Activated CD8-positive, alpha-beta memory T cell treated with anti-CD3 and anti-CD28 coated beads for 1 hour (primary cell): ENCODE measurements around the gene PHACTR4.
"Not testable (repeated sequence)": the region's sequence is repeated elsewhere in the genome, so short reads cannot be mapped to it uniquely, and the experiment has no call there.

Experiments
- DNase-seq, 2 donors: peaks; one replicate each; pipeline ENCODE4 v3.0.0-alpha.2; 2020; ENCODE audit warnings: low read depth in 1 of 2; ENCODE audit errors: extremely low read depth in 1 of 2

The PHACTR4 gene

DNA sequence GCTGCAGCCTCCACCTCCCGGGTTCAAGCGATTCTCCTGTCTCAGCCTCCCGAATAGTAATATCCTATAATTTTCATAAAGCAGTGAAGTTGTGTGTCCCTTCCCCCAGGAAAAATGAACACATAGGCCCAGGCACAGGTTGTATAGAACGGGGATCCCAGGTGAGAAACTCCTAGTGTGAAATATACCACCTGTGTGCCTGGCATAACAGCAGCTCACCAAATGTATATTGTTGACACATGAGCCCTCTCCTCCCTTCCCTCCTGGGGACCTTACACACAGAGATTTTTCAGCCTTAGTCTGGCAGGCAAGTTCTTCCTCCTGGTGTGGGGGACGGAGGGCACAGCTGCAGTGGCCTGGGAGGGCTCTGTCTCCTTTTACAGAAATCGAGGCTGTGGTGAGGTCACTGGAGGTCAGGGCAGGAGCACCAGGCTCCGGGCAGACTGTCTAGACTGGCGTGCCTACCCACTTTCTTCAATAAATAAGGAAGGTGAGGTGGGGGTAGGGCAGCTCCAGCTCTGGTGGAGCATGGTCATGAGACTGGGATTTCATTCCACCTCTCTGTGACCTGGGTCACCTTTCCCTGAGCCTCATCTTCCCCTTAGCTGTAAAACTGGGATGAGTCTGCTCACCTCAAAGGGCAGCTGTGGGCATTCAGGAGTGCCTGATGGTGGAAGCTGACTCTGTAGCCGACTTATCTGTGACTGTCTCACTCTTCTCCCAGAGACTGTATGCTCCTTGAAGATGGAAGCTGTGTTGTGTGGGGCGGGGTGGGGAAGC, 150.6 kb downstream of the PHACTR4 start:
- no peak for DNase-seq

DNA sequence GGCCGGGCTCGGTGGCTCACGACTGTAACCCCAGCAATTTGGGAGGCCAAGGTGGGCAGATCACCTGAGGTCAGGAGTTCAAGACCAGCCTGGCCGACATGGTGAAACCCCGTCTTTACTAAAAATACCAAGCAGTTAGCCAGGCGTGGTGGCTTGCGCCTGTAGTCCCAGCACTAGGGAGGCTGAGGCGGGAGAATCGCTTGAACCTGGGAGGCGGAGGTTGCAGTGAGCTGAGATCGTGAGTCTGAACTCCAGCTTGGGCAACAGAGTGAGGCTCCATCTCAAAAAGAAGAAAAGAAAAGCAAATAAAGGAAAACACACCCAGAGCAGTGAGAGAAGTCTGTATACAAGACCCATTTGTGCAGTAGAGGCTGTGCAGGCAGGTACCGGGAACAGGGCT, 151.3 kb downstream of the PHACTR4 start:
- DNase-seq, result not testable (repeated sequence)

DNA sequence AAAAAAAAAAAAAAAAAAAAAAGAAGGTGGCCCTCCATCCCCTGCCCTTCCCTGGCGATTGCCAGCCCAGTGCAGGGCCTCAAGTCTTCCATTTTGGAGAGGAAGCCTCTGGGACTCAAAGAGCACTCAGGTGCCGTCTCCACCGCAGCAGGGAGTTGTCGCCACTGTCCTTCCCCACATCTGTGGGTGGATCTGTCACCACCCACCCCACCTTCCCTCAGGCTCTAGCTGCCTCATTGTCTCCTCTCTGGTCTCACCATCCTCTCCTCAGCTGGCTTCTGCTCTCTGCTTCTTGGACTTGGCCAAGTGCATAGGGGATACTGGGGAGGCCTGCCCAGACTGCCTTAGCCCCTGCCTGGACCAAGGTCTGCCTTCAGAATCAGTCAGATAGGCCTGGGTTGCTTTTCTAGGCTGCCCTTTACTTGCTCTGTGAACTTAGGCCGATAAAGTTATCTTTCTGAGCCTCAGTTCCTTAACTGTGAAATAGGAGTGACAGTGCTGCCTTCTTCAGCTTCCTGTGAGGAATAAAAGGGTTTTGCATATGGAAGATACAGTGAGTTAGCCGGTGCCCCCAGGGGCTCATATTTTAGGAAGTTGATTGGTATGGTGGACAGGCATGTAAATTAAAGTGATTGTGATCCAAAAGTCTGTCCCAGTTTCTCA, 152.1 kb downstream of the PHACTR4 start:
- no peak for DNase-seq

GRCh38 chr1:28522537-28522936, 153.0 kb downstream of the PHACTR4 start:
- not testable (repeated sequence) for DNase-seq

DNA sequence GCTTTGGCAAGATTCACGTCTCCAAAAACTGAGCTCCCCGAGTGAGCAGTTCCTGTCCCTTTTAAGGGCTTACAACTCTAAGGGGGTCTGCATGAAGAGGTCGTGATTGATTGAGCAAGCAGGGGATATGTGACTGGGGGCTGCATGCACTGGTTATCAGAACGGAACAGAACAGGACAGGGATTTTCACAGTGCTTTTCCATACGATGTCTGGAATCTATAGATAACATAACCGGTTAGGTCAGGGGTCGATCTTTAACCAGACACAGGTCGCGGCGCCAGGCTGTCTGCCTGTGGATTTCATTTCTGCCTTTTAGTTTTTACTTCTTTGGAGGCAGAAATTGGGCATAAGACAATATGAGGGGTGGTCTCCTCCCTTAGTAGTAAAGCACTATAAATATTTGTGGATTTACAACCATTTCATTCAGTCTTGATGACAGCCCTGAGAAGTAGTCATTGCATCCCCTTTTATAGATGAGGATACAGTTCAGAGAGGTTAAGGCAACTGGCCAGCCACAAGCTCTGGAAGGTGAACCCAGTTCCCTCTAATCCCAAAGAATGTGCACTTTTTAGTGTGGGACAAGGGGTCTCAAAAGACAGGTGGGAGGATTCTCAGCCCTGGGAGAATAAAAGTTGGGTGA, 155.6 kb downstream of the PHACTR4 start:
- DNase-seq, result not testable (repeated sequence)

- no peak for DNase-seq
These were observed 157.3 kb downstream of the PHACTR4 start for GRCh38 chr1:28526886-28527285.

- no peak for DNase-seq
These were observed 160.9 kb downstream of the PHACTR4 start for GRCh38 chr1:28530456-28530855.

GRCh38 chr1:28534671-28535070, 165.1 kb downstream of the PHACTR4 start:
- DNase-seq, result no peak

- no peak for DNase-seq
These were observed 165.6 kb downstream of the PHACTR4 start for GRCh38 chr1:28535180-28535579.

- no peak for DNase-seq
These were observed 168.1 kb downstream of the PHACTR4 start for GRCh38 chr1:28537457-28538199.

GRCh38 chr1:28538286-28538685, 168.7 kb downstream of the PHACTR4 start:
- no peak for DNase-seq

- DNase-seq, result no peak
These were observed 171.1 kb downstream of the PHACTR4 start for GRCh38 chr1:28540651-28541050.

GRCh38 chr1:28541414-28542015, 172.0 kb downstream of the PHACTR4 start:
- not testable (repeated sequence) for DNase-seq

DNA sequence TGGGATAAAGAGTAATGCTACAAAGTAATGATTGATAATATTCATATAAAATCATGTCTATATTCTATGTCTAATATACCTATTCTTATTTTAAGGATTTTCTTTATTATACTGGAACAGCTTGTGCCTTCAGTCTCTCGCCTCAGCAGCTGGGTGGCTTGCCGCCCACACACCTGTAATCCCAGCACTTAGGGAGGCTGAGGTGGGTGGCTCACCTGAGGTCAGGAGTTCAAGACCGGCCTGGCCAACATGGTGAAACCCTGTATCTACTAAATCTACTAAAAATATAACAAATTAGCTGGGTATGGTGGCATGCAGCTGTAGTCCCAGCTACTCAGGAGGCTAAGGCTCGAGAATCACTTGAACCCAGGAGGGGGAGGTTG, 175.7 kb downstream of the PHACTR4 start:
- no peak for DNase-seq

GRCh38 chr1:28548318-28548717, 178.8 kb downstream of the PHACTR4 start:
- no peak for DNase-seq
